GM18870 (cell line): ENCODE results near the gene HADH.
"Not testable (repeated sequence)": the region's sequence is repeated elsewhere in the genome, so short reads cannot be mapped to it uniquely, and the experiment has no call there.

ENCODE experiments used
- ATAC-seq: cut with Tn5 transposase; IDR thresholded peaks from one replicate; pipeline ENCODE4 v1.9.1; 2021; ENCODE audit warnings: moderate library complexity; ENCODE audit not compliant: unreplicated experiment

The HADH gene

DNA sequence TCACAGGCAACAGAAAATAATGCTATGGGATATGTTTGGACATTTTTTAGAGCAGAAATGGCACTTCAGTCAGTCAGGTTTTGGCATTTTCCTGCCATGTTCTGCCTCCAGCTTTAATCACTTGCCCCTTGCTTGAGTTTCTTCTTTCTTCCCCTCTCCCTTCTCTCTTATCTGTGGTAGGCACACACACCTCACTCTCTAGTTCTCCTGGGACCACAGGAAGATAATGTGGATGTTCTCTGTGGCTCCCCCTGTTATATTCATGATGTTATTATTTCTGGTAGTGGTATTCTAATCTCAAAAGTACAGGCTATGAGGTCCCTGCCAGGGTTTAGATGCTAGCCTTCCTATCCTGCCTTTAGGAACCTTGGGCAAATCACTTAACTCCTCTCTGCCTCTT, 5.2 kb downstream of the HADH start:
- no peak for ATAC-seq

DNA sequence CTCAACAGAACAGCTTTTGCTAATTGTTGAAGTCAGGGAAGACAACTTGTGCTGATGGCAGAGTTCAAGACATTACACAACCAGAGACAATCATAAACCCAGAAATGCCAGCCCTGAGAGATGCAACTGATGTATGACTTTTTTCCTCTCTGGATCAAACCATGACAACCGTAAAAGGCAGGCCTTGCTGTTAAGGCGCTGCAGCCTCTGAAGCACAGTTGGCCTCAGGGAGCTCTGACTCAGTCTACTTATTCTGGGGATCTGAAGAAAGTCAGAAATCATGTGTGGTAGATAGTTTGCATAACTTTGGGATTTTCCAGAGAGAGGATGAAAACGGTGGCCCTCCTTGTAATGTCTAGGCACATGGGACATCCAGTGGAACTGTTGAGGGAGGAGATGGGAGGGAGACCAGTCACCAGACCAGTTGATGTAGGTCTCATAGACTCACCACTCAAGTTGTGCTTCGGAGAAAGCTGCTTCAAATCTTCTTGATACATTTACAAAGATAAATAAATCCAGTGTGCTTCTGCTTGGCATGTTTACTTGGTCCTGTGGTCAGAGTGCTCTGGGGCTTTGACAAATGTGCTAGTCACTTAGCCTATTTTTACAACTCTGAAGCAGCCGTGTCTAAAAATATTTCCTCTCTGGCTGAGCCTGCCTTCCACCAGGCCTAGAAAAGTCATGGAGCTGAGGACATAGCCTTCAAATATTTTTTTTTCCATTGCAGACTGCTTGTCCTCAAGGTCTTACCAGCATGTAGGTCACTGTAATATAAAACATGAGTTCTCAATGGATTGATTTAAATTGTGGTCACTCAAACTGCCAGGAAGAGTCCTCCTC, 7.5 kb downstream of the HADH start:
- ATAC-seq: no peak

DNA sequence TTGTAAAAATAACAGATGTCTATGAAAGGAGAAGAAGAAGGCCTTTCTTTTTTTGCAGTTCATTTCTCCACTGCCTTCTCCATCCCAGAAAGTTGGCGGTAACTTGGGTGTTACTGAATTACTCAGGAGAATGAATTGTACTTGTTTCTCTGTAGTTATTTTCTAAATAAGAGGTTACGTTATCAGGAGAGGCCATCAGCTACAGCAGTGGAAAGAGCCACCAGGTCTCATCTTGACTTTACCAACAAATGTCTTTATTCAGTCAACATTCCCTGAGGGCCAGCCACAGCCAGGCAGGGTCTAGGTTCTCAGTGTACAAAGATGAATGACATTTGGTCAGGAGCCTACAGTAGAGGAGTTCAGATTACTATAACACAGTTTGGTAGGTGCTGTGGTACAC, 8.1 kb downstream of the HADH start:
- ATAC-seq: no peak

DNA sequence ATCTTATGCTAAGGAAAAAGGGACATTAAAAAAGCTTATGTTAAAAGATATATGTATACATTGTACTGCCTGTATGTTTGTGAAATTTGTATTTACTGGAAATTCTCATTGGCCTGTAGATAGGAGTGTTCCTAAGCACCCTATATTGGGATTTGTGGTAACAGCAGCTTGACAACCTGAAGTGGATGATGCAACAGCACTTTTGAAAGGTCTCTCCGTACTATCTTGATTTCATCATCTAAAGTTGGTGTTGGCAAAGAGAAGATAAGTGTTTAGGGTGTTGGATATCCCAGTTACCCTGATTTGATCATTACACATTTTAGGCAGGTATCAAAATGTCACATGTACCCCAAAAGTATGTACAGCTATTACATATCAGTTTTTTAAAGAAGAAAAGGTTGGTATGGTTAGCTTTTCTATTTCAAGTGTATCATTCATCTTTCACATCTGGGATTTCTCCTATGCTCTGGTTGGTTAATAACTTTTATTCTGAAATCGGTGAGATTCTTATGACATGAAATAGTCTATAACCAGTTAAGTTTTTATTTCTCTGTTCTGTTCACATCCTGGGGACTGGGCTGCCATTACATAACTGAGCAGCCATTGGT, 10.3 kb downstream of the HADH start:
- ATAC-seq: no peak

DNA sequence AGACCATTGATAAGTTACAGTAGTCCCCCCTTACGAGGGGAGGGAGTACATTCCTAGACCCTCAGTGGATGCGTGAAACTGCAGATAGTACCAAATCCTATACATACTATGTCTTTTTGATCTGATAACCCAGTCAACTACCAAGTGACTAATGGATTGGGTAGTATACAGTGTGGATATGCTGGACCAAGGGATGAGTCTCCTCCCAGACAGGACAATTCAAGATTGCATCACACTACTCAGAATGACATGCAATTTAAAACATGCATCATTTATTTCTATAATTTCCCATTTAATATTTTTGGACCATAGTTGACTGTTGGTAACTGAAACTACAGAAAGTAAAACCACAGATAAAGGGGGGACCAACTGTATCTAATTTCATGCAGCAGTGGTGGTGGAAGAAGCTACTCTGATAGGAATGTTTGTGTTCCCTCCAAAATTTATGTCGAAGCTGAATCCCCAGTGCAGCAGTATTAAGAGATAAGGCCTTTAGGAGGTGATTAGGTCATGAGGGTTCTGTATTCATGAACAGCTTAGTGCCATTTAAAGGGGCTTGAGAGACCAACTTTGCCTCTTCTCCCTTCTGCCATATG, 11.9 kb downstream of the HADH start:
- ATAC-seq: no peak

DNA sequence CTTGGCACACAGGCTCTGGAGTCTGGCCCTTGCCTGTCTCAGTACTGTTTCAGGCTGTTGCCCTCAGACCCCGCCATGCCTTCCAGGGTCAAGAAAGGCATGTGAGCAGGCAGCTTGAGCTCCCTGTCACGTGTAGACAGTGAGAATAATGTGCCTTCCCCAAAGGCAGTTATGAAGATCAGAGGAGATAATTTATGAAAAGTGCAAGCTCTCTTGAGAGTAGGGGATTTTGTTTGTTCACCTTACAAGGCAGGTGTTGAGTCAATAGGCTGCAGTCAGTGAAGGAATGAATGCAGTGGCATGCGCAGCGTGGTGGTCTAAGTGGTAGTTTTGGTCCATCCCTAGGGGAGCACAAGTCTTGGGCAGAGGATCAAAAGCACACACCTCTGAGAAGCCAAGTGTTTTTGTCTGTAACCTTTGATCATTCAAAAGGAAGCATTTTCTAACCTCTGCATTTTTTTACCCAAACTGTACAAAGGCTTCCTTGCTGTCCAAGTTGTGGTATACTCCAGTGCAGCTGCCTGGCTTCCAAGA, 14.4 kb downstream of the HADH start:
- no peak for ATAC-seq

DNA sequence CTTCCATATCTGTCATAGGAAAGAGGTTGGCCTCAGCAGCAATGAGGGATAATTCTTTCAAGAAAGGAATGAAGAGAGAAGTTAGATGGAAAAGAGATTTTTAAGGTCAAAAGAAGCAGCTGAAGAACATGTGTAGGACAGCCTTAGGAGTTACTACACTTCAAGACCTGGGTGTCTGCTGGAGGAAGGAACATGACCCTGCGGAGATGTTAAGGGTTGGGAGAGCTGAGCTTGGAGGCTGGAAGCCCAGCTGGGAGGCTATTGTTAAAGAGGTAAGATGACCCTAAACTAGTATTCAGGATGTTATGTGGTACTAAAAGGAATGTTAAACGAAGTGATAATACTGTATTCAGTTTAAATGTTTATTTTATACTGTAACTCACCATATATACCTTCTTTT, 15.0 kb downstream of the HADH start:
- ATAC-seq: no peak

DNA sequence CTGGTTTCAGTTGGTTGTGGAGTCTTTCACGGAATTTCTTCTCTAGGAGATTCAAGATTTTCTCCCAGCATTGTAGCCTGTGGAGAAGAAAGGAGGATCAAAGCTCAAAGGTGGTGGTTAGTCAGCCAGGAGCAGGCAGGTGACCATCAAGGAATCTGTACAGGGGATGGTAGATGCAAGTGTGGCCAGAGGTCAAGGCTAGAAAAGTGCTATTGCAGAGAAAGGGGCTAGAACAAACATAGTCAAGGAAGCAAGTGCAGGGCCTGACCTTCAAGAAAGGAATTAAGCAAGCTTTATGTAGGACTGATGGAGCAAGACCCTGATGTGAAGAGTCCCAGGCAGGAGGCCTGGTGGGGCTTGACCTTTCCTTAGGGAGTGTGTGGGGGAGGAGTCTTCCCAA, 16.1 kb downstream of the HADH start:
- no peak for ATAC-seq

DNA sequence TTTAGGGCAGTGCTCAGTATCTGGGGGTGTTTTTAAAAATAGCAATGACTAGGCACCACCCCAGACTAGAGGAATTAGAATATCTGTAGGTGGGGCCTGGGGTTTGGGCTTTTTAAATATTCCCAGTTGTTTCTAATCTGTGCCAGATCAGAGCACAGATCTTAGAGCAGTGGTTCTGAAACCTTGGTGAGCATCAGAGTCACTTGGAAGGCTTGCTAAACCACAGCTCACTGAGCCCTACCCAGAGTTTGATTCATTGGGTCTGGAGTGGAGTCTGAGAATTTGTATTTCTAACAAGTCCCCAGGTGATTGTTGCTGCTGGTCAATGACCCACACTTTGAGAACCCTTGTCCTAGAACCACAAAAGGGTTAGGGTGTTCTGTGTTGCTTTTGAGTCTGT, 16.7 kb downstream of the HADH start:
- ATAC-seq: no peak

DNA sequence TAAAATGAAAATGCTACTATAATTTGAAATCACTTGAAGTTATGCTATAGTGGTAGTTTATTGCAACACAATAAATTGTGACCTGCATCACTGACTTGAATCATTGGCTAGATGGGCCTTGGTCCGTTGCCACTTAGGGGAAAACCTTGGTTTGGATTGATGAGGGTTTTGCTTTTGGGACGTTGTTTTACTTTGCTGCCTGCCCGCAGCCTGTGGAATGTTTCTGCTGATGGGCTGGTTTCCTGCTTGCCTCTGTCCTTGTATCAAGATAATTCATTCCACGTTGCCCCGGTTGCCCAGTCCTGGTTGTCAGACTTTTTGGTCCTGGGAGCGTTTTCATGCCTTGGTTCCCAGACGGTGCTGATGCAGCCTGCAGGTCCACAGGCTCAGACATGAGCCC, 18.3 kb downstream of the HADH start:
- no peak for ATAC-seq

DNA sequence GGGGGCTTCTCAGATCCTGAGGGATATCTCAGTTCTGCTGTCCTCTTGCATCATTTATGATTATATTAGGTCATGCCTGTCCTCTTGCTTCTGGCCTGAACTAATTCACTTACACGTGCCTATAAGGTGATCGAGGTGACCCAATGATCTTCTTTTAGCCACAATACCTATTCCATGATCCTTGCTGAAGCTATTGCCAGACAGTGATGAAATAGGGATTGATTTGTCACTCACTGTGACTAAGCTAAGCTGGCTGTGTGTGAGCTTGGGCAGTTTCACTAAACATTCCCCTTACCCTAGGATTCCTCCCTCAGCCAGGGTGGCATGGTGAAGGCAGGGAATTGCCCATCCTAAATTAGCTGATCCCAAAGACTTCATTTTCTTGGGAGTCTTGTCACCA, 19.0 kb downstream of the HADH start:
- ATAC-seq: no peak

DNA sequence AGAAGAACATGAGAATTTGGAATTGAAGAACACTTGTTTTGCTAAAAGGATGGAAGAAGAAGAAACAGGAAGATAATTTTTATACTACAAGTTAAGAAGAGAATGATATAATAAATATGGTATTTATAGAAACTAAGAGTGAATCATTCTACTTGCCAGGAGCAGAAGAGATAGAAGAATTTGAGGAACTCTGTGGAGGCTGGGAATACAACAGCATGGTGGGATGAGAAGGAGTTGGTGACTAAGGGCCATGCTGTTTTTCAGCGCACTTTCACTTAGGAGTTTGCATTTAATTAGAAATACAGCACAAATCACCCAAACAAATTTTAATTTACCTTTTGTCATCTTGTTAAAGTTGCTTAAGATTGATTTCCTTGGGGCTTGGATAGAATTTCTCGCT, 20.5 kb downstream of the HADH start:
- ATAC-seq: no peak

DNA sequence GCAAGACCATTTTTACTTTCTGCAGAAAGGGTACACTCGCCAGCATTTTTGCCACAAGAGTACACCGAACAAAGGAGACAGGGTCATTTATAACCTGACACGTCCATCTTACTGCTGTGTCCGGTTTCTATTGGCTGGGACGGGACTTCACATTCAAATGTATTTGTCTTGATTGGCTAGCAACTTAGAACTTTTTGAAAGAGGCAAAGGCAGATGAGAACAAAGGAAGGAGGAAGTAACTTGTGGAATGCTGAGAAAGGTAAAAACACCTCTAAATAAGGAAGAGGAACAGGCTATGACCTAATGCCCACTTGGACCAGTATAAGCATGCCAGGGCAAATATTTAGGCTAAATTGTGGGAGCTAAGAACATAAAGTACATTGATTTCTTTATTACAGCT, 22.7 kb downstream of the HADH start:
- not testable (repeated sequence) for ATAC-seq

DNA sequence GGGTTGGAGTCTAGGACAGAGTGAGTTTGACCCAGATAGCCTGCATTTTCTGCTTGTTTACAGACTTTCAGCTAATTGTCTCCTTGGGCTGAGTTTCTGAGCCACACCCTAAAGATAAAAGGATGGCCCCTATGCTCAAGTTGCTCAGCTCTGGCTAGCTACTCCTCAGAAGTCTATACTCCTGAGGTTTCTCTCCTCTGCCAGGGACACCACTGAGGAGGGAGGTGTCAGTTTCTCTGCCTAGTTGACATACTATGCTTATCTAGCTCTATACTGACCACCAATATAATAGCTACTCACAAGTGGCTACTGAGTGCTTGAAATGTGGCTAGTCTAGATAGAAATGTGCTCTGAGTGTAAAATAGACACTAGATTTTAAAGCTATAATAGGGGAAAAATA, 23.6 kb downstream of the HADH start:
- ATAC-seq: no peak

DNA sequence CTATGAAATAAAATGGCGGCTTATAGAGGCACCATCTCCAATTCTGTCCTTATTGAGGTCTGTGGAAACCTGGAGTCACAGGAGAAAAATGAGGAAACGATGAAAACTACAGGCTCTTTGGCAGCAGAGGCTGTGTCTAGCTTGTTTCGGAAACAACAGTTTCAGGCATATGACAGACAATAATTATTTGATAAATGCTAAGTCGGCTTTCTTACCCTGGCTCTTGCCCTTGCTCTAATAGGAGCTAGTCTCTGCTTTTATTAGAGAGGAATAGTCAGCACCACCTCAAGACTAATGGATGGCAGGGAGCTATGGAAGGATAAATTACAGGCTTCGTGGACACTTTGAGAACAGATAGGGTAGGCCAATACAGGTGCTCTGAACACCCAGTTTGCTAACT, 24.3 kb downstream of the HADH start:
- ATAC-seq: no peak

DNA sequence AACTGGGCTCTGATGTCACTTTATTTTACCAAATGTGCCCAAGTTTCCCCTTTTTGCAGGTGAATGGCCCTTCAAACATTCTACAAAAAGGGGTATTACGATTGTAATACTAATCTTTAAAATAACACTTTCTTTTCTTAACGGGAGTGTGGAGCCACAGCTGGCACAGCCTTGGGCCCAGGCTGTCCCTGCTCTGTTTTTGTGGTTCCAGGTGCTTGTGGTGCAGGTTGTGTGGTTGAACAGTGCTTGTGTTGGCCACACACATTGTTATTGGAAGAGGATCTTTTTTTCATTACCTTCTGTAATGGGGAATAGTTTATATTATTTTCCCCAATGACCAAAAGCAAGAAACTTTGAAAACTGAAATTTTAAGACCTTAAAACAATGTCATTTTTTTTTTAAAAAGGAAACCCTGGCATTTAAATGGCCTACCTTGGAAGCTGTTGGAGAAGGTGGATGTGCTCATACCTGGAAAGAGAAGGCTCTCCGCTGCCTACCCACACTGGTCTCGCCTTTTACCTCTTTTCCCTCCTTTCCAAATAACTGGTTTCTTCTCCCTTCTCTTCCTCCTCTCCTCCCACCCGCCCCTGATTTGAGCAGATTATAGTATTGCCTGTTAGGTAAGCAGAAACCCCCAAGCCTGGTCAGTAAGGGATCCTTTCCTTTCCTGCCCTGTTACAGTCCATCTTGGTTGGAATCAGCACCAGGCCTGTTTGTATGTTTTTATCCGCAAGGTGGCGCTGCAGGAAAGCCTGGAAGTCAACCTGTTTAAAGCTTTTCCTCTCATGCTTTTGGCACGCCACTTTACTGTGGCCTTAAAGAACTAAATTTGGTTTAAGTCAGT, 28.6 kb downstream of the HADH start:
- ATAC-seq: peak; percentile 78

DNA sequence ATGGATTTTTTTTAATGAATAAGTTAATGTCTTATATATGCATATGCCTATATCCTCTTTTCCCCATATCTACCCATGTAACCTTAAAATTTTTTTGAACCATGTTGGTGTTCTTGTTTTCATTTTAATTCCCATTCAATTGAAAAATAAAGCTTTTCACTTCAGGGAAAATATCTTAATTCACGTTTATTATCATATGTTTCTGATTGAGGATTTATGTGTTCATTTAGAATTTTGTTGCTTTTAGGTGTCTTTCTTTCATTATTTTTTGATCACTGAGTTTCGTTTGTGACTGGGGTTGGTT, 29.1 kb downstream of the HADH start:
- ATAC-seq: no peak

DNA sequence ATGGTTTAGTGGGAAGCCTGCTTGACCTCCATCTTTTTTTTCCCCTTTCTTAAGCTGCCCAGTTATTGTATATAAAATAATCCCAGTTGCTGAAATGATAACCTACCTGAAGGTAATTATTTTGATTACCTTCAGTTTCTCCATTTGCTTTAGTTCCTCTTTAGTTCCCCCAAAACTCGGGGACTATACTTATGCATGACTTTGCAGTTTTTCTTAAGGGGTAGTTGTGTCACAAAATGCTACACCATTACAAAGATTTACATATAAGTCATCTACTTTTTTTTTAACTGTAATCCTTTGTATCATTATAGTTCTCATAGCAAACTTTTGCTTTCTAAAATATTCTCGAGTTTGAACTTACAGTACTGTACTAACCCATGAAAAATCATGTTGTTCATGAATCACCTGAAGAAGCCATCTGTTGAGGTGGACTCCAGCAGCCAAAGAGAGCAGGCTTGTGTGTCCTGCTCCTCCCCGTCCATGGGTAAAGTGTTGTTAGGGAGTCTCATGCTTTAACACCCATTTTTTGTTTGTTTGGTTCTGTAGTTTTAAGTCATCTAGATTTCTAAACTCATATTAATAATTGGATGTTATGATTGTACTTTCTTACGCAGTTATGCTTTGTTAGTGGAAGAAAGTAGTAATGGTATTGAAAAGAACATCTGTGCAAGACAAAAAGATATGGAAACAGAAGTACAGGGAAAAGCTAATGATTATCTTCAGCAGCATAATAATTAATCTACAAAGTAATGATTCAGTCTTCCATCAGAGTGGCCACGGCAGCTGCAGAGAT, 34.6 kb downstream of the HADH start:
- no peak for ATAC-seq

DNA sequence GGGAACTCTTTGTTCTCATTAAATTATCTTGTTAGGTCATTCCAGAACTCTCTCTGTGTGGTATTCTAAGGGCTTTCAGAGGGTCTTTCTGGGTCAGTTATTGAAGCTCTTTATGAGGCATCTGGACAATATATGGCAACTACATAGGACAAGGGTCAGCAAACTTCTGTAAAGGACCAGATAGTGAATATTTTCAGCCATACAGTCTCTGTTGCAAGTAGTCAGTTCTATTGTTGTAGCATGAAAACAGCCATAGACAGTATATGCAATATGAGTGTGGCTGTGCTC, 35.1 kb downstream of the HADH start:
- ATAC-seq: no peak

DNA sequence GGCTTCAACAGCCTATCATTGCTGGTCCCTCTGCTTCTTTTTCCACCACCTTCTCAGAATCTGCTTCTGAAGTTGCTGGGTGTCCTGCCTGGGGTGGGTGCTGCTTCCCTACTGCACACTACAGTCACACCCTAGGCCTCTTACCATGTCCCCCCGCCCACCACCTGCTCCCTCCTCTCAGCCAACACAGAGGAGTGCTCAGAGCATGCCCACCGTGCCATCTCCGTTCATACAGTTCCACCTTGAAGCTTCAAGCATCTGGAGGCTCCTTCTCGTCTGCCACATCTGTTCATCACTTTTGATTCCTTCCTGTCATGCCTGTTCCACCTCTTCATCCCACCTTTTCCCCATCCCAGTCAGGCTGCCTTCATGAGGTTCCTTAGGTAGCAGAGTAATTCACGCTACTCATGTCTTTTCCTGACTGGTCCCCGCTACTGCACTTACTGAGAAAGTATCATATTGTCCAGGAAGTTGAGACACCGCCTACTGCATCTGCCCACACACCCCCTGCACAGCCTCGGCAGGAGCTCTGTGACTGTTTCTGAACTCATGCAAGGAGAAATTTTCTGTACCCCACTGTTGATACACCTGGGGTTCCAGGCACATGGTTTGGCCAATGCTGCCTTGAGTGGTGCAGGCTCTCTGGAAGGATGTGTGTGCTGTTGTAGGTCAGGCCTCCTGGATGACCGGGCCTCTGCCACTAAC, 39.5 kb downstream of the HADH start:
- no peak for ATAC-seq
